Stomach (tissue), 9 donors: ENCODE data around the gene ATP7B. TPM values are rescaled to one million over a fixed set of nuclear protein-coding genes. Genes with fewer than 3 reads are reported as not detected.

ENCODE experiments used
- DNase-seq, 2 donors: peaks; one replicate each; pipeline versions ENCODE4 v3.0.0 to v3.0.0-alpha.2; 2013 to 2019
- H3K27ac ChIP-seq, 5 donors: fragments of 200-600 bp in 4 of 5; sonication (generic) in 4 of 5; one replicate each; pipeline ENCODE4 v1.5.1; 2013 to 2019; ENCODE audit warnings: mild to moderate bottlenecking in 1 of 5, moderate library complexity in 1 of 5
- H3K27me3 ChIP-seq, 3 donors: fragments of 200-600 bp; sonication (generic); one replicate each; pipeline ENCODE4 v1.5.1; 2017 to 2019; ENCODE audit warnings: mixed run types in 1 of 3
- H3K36me3 ChIP-seq, 4 donors: fragments of 200-600 bp; sonication (generic); 1 replicate in 3 of 4; 2 replicates in 1 of 4; pipeline ENCODE4 v1.5.1; 2016 to 2019
- H3K4me1 ChIP-seq, 4 donors: fragments of 200-600 bp; sonication (generic); one replicate each; pipeline ENCODE4 v1.5.1; 2016 to 2019
- H3K4me3 ChIP-seq, 4 donors: fragments of 200-600 bp; sonication (generic) in 3 of 4; one replicate each; pipeline ENCODE4 v1.5.1; 2016 to 2019; ENCODE audit warnings: mild to moderate bottlenecking in 1 of 4
- H3K9me3 ChIP-seq, 4 donors: fragments of 200-600 bp; sonication (generic); one replicate each; pipeline ENCODE4 v1.5.1; 2016 to 2019
- CTCF ChIP-seq, 7 experiments: fragments of 450-650 bp in 4 of 7; fragments of 200-600 bp in 3 of 7; sonication (generic) in 3 of 7; IDR thresholded peaks; one replicate each; pipeline ENCODE4 v1.5.1; 2016 to 2019; ENCODE audit warnings: antibody characterized with exemption in 7 of 7, control low read depth in 2 of 7, mild to moderate bottlenecking in 1 of 7
- EP300 ChIP-seq: sonication (generic); formaldehyde crosslinking; IDR thresholded peaks from one replicate; pipeline ENCODE4 v1.6.1; 2017; ENCODE audit warnings: antibody characterized with exemption
- POLR2A ChIP-seq, 4 donors: fragments of 450-650 bp; IDR thresholded peaks; one replicate each; pipeline ENCODE4 v1.6.1; 2016; ENCODE audit warnings: antibody characterized with exemption in 4 of 4, control low read depth in 2 of 4, mild to moderate bottlenecking in 1 of 4, moderate library complexity in 1 of 4
- POLR2AphosphoS5 ChIP-seq, 3 donors: sonication (generic); formaldehyde crosslinking; IDR thresholded peaks; one replicate each; pipeline ENCODE4 v1.6.1; 2016; ENCODE audit warnings: antibody characterized with exemption in 3 of 3
- WGBS, 5 donors: extraction: QIAGEN DNeasy Blood & Tissue Kit in 3 of 5; methylation state at CpG; one replicate each; pipeline versions ENCODE4 v1.1.5 to v1.1.7; 2013 to 2018; 5-methylcytosine and 5-hydroxymethylcytosine counted together
- intact Hi-C: fragments of 100-400 bp; cut with DNase I; formaldehyde crosslinking; loops from one replicate; pipeline ENCODE4 v1.15.1; 2023; ENCODE audit warnings: low total_unique reads
- polyA plus RNA-seq, 3 donors: library from polyadenylated mRNA; stranded (reverse); fragments of 200-250 nt; gene quantifications; one replicate each; pipeline ENCODE4 v1.2.3, GENCODE V29; 2013
- total RNA-seq, 5 donors: library from RNA; depleted of rRNA; stranded (reverse); fragments of >200 nt; gene quantifications; one replicate each; pipeline versions ENCODE4 v1.1.0 to v1.2.3, GENCODE V29; 2014 to 2016
- donor health status: healthy with polysubstance abuse.
- donor health status: Bipolar disorder and iron deficiency.
- donor health status: healthy.

The ATP7B gene
- total and polyA plus RNA-seq, 8 donors, result 0.62 to 21.0 (median 4.6) TPM

- no peak for DNase-seq
- TF ChIP-seq EP300, result no peak
- TF ChIP-seq CTCF (IDR thresholded peaks at IDR 0.05), result no peak
- no peak for TF ChIP-seq POLR2A (IDR thresholded peaks at IDR 0.05)
- TF ChIP-seq POLR2AphosphoS5 (IDR thresholded peaks at IDR 0.05), result no peak
- peaks cover 0 to 15% (median 4%) of the 10 kb centered on the region in 4 donors for H3K4me1 ChIP-seq
Measured at GRCh38 chr13:52025475-52026245, 14.4 kb upstream of the ATP7B start.

GRCh38 chr13:52024481-52024880 is 13.2 kb upstream of the ATP7B start, which contains the start of gene UTP14C:
Gene UTP14C (plus strand): TSS chr13:52024691. CDS start chr13:52028805, 4,114 bp downstream.
- Histone ChIP-seq H3K27me3 (no peaks in the 10 kb centered on the region), H3K9me3 (no peaks in the 10 kb centered on the region), H3K36me3 (peaks cover 21 to 92% (median 88%) of the 10 kb centered on the region in 4 donors), H3K27ac (no peak within 1 kb of the TSS), H3K4me1 (peaks cover 0 to 15% (median 4%) of the 10 kb centered on the region in 4 donors), H3K4me3 (no peak within 1 kb of the TSS)
- no peak for DNase-seq
- intact Hi-C loops, result no loop called here
- TF ChIP-seq POLR2A (IDR thresholded peaks at IDR 0.05), result no peak
- no peak for TF ChIP-seq EP300
- TF ChIP-seq CTCF (IDR thresholded peaks at IDR 0.05), result no peak
- no peak for TF ChIP-seq POLR2AphosphoS5 (IDR thresholded peaks at IDR 0.05)
- WGBS, 5 donors, result 94 to 100% (median 97%) methylated on average over 3 of the region's 3 CpGs

More at GRCh38 chr13:52025475-52026245, 14.4 kb upstream of the ATP7B start:
- H3K27me3 ChIP-seq, result no peaks in the 10 kb centered on the region
- no peak overlapping the region for H3K4me3 ChIP-seq
- no peaks in the 10 kb centered on the region for H3K9me3 ChIP-seq
- peaks cover 21 to 81% (median 78%) of the 10 kb centered on the region in 4 donors for H3K36me3 ChIP-seq
- H3K27ac ChIP-seq, result no peak overlapping the region
- intact Hi-C loops, result no loop called here
- 93 to 96% (median 94%) methylated on average over 8 of the region's 8 CpGs for WGBS, 5 donors

- H3K4me3 ChIP-seq, result no peak overlapping the region
- peaks cover 0 to 14% (median 4%) of the 10 kb centered on the region in 4 donors for H3K4me1 ChIP-seq
- H3K9me3 ChIP-seq, result no peaks in the 10 kb centered on the region
- intact Hi-C loops, result no loop called here
- DNase-seq, result no peak
- no peak overlapping the region for H3K27ac ChIP-seq
- WGBS, 5 donors, result 98 to 100% (median 100%) methylated on average over 2 of the region's 2 CpGs
- peaks cover 21 to 88% (median 83%) of the 10 kb centered on the region in 4 donors for H3K36me3 ChIP-seq
- no peak for TF ChIP-seq CTCF (IDR thresholded peaks at IDR 0.05)
- TF ChIP-seq POLR2AphosphoS5 (IDR thresholded peaks at IDR 0.05), result no peak
- no peak for TF ChIP-seq POLR2A (IDR thresholded peaks at IDR 0.05)
- no peak for TF ChIP-seq EP300
- H3K27me3 ChIP-seq, result no peaks in the 10 kb centered on the region
Measured at GRCh38 chr13:52022356-52022755, 11.1 kb upstream of the ATP7B start.

- Histone ChIP-seq H3K36me3 (peaks cover 15 to 87% (median 81%) of the 10 kb centered on the region in 4 donors), H3K4me1 (peaks cover 0 to under 1% (median under 1%) of the 10 kb centered on the region in 4 donors), H3K9me3 (no peaks in the 10 kb centered on the region), H3K27me3 (no peaks in the 10 kb centered on the region), H3K4me3 (no peak overlapping the region), H3K27ac (no peak overlapping the region)
- DNase-seq, result no peak
- intact Hi-C loops, result no loop called here
- TF ChIP-seq EP300, result no peak
- no peak for TF ChIP-seq POLR2AphosphoS5 (IDR thresholded peaks at IDR 0.05)
- TF ChIP-seq POLR2A (IDR thresholded peaks at IDR 0.05), result no peak
- no peak for TF ChIP-seq CTCF (IDR thresholded peaks at IDR 0.05)
- 93 to 97% (median 95%) methylated on average over 3 of the region's 3 CpGs for WGBS, 5 donors
Measured at GRCh38 chr13:52020191-52020590, 8.9 kb upstream of the ATP7B start.
